NCI-H1417 treated with DMSO at 0.1 percent for 48 hours (cell line): ENCODE data around the gene VWCE.

ENCODE experiments used
- DNase-seq: peaks from one replicate; lab custom pipeline; 2025; lab: John Stamatoyannopoulos, UW

The VWCE gene

DNA sequence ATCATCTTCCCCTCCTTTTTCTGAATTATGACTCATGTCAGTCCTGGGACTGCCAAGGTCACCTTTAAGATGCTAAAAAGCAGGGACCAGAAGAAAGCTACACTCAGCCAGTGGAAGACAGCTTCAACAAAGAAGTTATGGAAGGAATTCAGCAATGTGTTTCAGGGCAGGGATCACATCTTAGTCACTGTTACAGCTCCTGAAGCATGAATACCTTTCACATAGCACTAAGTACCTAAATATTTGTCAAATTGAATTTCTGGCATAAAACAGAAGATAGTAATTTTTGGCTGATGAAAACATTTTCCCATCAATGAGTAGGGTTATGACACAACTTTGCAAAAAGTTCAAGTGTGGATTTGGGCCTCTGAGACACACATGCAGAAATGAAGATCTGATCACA is 32.6 kb upstream of the VWCE start:
- no peak for DNase-seq

DNA sequence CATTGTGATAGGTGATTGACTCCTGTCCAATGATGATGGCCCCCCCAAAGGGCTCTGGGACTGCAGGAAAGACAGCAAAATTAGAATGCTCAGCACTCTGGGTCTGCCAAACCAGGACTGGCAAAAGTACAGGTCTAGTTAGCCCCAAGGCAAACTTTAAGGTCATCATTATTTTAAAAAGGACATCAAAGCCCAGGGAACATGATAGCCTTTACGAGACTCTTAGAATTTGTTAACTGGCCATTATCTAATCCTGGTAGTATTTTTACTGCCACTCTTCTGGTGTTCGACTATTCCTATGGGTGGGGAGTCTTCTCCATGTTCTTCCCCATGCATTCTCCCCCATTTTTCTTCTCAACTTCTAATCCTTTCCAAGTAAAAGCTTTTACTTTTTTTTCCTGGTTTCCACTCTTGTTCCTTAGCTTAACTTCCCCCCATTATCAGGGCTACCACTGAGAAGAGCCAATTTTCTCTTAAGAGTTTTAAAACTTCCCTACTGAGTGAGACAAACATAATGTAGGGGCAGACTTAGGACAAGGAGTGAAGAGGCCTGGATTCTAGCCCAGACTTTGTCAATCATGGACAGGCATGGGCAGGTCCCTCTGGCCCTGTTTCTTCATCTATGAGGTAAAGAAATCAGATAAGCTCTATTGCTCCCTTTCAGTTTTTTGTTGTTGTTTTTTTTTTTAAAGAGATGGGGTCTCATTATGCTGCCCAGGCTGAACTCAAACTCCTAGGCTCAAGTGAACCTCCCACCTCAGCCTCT is 30.7 kb upstream of the VWCE start:
- no peak for DNase-seq

DNA sequence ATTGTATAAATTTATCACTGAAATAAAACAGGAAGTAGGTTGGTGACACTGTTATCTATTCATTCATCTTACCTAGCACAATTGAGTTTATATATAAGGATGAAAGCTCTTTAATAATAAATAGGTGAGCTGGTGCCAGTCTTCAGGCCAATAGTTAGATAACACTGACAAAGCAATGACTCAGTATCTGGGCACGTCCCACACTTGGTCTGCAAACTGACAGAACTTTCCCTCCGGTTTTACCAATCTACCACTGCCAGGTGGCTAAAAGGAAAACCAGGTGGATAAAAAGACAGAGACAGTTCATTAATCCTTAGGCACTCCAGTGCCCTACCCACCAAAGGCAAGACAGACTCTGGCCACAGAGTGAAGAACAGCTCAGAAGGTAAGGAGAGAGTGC is 20.1 kb upstream of the VWCE start:
- no peak for DNase-seq

DNA sequence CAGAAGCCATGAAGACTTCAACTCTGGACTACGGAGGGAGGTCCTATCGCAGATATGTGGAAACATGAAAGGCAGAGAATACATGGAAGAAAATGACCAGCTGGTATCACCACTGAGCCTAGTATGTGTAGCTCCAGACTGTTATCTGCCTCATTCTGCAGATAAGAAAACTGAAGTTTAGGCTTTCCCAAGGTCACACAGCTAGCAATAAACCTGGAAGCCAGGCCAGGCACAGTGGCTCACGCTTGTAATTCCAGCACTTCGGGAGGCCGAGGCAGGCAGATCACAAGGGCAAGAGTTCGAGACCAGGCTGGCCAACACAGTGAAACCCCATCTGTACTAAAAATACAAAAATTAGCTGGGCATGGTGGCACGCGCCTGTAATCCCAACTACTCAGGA is 15.6 kb upstream of the VWCE start:
- DNase-seq = no peak

DNA sequence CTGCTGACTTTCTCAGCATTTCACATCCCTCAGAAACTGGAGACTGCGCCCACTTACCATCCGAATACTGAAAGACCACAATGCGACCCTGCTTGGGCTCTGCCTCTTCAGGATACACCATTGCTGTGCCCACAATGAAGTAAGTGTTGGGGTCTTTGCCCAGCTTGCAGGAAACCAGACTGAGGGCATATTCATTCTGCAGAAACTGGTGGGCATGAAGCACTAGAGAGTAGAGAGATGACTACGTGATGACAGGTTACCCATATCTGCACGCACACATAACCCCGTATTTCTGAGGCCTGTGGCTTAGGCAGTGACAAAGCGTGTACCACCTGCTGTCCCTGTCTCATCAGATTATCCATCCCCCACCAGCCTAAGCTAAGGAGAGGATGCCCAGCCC is 14.6 kb upstream of the VWCE start:
- no peak for DNase-seq

DNA sequence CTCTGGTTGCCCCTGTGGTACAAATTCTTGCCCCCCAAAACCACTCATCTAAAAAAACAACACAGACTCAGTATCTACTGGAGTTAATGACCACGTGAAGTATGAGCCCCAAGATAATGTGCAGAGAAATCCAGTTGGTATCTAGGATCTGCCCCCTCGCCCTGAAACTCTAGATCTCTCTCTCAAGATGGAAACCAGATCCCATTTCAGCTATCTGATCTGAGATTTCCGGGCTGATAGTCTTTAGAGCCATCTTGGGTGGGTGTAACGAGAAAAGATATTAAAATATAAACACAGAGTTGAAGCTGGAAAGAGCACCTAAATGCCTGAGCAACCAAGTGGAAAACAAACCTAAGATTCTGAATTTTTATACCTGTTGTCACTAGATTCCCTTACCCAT is 14.0 kb upstream of the VWCE start:
- no peak for DNase-seq

DNA sequence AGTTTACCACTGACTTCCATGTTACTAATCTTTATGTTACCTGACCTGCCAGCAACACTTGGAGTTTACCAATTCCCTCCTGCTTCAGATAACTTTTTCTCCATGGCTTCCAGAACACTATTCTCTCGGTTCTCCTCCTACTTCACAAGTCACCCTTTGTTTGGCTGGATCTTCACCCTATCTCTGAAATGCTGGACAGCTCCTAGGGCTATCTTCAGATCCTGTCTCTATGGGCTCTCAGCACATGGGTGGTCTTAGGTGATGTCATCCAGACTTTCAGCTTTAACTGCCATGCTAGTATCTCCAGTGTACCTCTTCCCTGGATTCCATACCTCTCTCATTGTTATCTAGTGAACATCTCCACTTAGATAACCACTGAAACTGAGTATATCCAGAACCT is 12.2 kb upstream of the VWCE start:
- no peak for DNase-seq

DNA sequence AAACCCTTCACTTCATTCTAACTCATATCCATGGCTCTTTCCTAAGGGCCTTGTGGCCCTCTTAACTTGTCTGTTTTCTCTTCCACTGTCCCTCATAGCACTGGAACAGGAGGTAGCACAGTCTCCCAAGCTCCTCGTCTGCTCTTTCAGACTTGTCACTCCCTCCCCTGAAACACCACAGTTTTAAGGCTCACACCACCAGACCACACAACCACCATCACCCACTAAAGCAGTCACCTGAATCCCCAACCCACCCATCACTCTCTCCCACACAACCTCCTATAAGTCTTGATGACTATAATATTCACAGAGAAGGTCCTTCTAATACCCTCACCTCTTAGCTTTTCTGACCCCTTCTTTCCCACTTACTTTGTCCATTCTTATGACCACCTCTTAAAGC is 11.1 kb upstream of the VWCE start:
- DNase-seq = no peak

DNA sequence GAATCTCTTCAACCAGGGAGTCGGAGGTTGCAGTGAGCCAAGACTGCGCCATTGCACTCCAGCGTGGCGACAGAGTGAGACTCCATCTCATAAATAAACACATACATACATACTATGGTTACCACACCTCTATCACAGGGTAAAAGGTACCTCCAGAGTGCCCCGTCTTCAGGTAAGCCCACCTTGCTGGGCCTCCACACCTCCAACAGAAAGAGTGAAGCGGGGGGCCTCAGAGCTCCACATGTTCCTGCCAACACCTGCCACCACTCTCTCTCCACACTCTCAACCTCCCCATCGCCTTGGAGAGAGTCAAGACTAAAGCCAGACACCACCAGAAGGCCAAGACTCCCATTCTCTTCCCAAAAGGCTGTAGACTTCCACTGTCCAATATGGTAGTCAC is 10.3 kb upstream of the VWCE start:
- DNase-seq = no peak

DNA sequence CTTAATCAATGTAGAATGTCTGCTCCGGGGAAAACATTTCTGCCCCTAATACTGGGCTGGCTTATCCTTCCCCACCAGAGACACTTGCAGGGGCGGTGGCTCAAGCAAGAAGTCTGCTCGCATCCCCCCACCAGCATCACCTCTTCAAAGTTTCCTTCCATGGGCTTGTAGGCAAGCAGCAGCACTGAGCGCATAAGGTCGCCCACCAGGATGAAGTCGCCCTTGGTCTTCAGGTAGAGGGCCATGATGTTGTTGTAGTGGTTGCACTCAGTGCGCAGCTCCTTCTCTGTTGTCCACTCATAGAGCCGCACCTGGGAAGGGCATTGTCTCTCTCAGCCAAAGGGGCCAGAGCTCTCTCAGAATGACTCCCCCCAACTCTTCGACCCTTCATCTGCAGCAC is 8.6 kb upstream of the VWCE start:
- no peak for DNase-seq

DNA sequence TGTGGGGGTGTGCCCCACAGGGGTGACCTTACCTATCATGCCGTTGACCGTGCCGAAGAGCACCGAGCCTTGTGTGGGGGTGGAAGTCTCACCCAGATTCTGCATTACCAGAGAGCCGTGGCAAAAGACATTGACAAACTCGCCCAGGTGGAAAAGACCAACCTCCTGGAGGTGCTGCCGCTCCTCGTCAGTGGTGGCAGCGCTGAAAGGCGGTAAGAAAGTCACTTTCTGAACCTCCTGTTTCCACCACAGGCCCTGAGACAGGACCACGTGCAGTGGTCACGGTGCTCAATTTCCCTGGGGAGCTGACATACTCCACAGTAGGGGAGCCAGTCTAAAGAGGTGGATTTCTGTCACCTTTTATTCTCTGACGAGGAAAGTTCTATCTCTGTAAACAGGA is 7.4 kb upstream of the VWCE start:
- no peak for DNase-seq

DNA sequence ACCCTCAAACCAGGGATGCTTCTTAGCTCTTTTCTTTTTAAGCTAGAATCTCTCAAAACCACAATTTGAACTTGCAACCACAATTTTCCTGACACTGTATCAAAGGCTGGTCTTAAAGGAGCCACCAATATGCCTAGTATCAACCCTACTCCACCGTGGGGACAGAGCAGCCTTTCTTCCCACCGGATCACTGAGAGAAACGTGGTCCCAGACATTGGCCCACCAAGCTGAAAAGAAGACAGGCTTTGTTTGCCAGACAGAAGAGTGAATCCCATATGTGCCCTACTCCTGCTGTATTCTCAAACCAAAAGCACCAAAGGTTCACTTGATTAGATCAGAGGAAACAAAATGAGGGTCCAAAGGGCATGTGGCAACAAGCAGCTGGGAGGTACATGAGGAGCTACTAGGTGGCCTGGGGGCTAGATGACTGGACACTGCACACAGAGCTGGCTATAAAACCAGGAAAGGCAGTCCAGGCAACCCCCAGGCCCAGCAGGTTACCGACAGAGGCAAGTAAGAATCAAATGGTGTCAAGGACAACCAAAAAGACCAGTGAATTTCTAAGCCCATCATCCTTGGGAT is 3.6 kb upstream of the VWCE start:
- DNase-seq = no peak

DNA sequence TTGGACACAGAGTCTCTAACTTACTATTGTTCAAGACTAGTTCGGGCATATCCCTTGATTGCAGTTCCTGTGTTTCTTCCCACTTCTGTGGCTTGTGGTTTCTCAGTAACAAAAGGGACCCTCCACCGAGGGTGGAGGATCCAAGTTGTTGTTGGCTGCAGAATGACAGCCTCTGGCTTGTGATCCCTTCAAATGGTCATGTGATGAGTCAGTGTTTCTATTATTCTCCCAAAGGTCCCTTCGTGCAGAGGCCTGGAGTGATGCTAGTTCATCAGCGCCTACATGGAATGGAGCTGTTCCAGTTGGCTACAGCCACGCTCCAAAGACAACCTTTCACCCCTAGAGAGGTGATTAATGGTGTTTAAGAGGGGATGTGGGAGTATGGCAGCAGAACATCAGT is 2.6 kb upstream of the VWCE start:
- DNase-seq = no peak

DNA sequence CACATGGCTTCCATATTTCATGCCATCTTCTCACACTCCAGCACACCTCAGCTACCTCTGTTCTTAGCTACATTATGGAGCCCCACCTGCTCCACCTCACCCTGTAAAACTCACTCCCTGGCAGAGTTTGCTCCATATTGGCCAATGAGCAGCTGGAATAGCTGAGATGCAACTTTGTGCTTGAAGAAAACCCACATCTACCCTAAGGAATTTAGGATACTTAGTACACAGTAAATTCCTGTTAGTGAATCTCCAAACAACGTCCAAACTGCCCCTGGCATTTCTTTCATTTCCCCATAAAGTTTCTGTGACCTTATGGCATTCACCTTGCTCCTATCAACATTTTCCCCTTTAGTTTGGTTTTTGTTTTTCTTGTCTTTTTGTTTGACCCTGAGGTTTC is 2.2 kb upstream of the VWCE start:
- no peak for DNase-seq

DNA sequence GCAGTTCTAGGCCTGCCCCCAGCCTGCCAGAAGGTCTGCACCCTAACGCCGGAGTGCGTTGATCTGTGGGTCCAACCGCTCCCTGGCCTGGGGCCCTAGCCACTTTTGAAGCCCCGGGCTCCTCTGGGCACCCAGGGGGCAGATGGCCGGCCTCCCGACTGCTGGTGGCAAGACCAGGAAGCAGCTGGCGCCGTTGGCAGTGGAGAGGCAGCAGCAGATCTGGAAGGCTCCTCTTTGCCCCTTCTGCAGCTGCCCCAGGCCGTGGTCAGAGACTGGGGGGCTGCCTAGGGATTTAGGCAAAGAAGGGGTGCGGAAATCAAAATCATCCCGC is 445 bp upstream of the VWCE start:
- DNase-seq = no peak

DNA sequence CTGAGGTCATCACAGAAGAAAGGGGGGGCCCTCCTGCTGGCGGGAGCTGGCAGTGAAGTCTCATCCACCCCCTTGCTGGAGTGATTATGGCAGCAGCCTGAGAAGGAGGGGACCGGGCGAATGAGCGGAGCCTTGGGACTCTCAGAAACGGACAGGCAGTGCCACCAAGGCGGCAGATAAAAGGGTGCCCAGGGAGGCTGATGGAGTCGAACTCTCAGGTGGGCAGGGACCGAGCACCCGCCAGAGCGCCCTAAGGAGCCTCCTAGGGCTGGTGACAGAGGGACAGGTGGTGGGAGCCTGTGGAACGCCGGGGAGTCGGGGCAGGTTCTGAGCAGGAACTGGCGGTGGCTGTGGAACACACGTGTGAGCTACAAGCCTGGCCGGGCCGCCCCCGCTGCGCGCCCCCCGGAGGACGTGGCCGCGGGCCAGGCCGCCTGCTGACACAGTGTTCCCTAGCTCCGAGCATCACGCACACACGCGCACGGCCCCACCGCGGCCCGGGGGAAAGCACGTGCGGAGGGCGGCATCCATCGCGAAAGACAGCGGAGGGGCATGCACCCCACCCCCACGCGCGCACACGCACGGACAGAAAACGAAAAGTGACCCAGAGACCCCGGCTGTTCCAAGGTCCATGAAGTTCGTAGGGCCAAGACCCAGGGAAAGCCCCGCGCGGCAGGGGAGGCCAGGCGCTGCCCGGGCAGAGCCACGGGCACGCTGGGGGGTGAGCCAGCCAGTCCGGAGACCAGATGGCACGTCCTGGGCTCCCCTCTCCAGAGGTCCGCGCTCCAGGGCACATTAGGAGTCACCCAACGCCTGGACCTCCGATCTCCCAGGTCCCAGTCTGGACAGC is 1.0 kb downstream of the VWCE start:
- no peak for DNase-seq

DNA sequence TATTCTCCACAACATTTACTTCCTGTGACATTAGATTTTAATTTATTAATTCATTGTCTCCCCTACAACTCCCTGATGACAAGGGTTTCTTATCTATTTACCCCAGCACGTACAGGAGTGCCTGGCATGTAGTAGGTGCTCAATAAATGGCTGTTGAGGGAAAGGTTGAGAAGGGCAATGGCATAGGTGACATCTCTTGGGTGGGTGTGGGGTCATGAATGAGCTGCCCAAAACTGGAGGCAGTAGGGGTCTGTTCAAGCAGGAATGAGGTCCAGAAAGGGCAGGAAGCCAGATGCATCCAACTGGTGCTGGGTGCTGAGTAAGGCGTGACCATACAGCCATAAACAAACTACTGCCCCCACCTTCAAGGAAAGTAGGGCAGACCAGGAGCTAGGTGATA is 2.8 kb downstream of the VWCE start:
- no peak for DNase-seq

DNA sequence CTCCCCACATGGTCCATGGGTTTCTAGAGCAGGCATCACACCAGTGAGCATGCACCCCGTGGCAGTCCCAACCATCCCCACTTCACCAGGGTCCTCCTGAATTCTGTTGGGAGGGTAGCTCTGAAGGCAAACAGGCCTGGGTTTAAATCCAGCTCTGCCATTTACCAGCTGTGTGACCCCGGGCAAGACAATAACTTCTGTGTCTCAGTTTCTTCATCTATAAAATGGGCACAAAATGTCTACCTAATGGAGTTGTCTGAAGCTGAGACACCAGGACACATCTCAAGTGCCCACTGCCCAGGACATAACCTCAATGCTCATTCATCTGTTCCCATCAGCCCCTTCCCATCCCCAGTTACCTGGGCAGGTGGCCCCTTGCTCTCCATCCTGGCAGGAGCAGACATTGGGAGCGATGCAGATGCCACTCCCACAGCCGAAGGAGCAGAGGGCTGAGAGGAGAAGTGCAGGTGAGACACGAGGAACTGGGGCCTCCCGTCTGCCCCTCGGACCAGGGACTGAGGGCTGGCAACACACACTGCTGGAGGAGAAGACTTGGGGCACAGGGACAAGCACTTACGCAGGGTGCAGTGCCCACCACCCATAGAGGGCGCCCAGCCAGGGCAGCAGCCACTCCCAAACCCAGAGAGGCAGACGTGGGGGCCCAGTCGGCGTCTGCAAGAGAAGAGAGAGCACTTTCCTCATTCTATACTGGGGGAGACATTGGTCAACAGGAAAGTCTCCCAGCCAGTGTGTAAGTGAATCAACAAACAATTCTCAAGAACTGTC is 4.0 kb downstream of the VWCE start:
- DNase-seq = no peak

DNA sequence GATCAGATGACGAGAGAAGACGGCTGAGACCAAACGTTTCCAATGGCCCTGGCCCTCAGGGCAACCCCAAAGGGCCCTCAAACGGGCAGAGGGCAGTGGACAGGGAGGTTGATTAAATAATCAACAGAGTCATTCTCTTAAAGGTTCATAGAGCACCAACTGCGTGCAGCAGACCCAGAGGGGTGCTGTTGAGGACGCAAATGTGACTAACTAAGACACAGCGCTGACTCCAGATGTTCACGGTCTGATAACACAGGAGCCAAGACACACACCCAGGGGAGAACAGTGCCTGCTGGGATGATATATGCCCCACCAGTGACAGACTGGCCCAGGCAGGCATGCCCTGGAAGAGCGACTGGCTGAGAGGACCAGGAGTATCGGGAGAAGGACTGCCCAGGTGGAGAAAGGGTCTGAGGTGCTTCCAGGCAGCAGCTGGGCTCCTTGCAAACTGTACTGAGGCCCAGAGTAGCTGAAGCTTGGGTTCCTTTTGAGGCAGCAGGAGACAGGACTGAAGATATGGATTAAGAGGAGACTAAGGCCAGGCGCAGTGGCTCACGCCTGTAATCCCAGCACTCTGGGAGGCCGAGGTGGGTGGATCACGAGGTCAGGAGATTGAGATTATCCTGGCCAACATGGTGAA is 7.7 kb downstream of the VWCE start:
- no peak for DNase-seq

DNA sequence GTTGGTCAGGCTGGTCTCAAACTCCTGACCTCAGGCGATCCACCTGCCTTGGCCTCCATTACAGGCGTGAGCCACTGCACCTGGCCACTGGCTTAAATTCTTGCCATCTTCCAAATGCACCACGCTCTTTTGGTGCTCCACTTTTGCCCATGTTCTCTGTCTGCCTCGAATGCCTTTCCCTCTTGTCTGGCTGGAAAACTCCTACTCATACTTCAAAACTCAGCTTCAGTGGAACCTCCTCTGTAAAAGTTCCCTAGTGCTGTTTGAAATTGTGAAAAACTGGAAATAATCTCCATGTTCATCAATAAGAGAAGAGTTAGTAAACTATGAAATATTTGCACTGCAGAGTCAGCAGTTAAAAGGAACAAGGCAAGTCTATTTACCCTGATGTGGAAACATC is 11.5 kb downstream of the VWCE start:
- no peak for DNase-seq

DNA sequence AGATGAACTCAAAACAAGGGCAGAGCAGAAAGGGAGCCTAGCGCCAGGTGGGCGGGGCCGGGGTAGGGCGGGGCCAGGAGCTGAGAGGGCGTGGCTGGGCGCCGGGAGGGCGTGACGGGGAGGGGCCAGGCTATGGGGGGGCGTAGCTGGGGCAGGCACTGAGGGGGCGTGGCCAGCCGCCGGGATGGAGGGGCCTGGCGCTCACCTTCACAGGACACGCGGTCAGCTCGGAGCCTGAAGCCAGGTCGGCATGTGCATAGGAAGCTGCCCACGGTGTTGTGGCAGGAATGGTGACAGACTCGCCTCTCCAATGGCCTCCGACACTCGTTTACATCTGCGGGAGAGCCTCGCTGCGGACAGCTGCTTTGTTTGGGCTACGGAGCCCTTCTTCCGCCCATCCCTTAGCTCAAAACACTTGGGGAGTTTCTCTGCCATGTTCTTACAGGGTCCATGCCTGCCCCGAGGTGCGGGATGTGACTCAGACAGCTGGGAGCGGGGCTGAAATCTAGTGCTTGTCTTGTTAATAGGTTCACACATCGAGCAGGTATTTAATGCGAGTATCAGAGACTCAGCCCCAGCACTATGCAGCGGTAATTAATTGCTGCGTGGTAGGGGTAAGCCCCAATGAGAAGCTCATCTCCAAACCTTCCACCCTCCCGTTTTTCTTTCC is 13.4 kb downstream of the VWCE start:
- DNase-seq = no peak
